Measurements from ENCODE around the gene LYSMD1.
A peak's percentile ranks its signal among the peaks of the same experiment; 100 is the strongest.

Gene LYSMD1

DNA sequence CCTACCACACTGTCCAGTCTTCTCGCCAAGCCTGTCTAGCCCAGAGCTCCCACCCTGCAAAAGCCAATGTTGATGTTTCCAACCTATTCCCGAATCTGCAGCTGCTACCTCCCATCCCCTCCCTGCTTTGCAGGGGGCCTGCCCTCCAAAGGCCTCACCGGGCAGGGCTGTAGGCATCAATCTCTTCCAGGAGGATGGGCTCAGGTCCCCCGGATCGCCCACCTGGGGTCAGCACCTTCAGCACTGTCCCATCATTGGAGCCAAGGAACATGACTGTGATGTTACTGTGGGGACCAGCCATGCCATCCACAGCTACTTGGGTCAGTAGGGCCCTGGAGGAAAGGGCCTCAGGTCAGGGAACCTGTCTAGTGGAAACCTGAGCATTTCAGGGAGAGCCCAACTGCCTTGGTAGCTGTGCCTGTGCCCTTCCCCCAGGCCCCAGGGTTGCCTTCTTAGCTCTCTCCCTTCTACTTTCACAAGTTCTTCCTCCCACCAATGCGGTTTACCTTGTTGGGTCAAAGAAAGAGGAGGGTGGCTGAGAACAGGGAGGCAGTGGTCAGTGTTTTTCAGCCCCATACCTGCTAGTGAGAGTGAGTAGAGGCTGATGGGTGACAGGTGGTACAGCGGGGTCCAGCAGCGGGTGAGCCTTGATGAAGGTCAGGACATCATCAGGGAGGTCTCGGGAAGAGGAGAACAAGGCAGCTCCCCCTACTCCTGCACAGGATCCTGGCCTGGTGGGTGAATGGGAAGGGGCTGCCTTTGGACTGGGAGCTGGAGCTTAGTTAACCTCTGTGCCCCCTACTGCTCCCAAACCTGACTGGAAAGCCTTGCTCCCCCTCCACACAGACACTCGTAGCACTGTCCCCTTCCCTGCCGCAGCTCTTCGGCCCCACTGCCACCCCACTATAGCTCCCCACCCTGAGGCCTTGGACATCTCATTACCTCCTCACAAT is 30.0 kb downstream of the LYSMD1 start:
- DNase-seq: no peak

DNA sequence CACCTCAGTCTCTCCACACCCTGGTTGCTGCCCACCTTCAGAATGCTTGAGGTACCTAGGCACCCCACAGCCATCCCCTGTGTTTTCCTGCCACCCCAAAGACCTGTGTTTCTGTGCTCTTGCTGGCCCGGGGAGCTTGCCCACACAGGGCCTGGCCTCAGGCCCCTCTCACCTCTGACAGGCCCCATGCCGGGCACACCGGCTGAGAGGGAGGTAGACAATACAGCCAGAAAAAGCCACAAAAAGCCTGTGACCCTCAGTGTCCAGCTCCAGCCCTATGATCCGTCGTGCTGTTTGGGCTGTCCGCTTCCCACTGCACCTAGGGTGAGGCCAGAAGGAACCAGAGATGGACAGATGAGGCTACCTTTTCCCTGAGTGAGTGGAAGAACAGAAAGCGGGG is 30.7 kb downstream of the LYSMD1 start:
- DNase-seq: no peak

DNA sequence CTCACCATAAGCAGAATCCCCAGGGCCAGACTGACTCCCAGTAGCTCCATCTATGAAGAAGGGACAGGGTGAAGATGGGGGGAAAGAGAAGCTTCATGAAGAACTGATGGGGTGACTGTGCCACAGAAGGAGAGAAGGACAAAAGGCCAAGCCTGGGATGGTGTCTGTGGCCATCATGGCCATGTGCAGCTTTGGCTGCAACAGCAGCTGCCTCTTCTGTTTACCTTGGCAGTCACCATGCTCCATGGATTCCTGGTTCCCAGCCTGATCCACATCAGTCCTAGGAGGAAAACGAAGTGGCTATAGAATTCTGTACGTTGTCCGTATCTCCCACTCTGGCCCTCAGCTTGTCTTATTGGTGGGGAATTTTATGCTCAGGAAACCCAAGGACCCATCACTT is 31.3 kb downstream of the LYSMD1 start:
- peak; percentile 15 for DNase-seq

DNA sequence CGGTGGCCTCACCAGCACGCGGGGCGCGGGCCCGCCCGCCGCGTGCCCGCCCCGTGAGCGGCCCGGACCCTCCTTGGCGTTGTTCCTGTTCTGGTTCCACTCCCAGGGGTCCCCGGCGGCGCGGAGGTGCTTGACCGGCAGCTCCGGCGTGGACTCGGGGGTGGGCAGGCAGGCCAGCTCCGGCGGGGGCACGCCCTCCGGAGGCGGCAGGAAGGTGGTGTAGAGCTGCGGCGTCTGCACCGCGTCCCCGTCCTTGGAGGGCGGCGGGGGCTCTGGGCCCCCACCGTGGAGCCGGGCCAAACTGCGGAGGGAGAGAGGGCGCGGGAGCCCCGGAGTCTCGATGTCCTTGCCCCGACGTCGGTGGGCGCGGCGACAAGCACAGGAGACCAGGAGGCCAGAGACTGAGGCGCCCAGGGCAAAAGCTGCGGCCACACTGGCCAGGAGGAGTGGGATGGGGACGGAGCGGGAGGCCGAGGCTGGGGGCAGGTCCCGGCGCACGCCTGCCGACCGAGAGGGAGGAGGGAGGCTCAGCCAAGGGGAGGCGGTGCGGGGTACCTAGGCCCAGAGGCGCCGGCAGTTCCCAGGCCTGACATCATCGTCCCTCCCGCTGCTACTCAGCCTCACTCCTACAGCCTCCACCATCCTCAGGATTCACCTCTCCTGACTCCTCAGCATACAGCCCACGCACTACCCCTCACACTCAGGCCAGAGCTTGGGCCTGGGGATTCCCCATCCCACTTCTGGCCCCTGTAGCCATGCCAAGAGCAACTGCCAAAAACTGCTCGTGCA is 32.5 kb downstream of the LYSMD1 start:
- no peak for DNase-seq

DNA sequence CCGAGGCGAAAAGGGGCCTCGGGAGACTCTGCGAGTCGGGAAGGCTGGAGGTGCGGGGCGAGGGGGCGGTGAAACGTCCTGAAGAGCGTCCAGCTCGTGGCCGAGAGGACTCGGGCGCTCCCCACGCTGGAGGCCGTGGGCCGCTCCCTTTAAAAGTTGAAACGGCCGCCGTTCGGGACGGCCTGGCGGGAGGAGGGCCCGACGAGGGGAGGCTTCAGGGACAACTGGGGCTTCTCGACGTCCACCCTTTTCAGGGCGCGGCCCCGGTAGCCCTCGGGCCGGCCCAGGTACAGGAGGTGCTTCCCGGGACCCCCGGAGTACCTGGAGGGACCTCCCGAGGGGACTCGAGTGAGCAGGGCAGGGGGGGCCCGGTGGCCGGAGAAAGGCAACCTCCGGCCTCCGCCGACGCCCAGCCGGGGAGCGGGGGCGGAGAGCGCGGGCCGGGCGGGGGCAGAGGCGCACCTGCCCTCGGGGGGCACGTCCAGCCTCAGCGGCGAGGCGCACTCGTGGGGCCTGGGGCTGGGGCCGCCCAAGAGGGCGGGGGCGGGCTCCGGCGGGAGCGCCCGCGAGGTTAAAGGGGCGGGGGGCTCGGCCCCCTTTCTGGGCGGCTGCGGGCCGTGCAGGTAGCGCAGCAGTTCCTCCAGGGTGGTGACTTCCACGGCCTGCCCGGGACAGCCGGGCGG is 33.2 kb downstream of the LYSMD1 start:
- DNase-seq: no peak

DNA sequence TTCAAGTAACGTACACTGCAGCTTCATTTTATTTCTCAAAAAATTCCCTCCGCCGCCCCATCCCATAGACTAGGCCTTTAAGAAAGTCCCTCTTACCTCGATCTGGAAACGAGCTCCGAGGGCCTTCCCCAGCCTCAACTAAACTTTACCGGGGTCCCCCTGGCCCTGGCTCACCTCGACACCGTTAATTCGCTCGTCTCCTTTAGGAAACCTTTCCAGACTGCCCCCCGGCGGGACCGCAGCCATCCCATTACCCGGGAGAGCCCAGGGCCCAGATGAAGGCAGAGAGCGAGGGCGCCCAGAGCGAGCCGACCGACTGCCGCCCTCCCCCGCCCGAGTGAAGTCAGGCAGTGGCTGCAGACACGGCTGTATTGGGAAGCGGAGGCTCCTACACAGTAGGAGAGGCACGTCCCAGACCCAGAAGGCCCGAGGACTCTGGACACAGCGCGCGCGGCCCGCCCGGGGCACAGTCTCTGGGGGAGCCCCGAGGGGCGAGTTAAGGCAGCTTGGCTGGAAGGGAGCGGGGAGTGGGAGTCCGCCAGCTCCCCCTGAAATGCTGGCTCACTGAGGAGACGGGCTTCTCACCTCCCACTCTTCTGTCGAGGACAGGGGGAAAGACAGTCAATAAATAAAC is 33.9 kb downstream of the LYSMD1 start:
- no peak for DNase-seq

DNA sequence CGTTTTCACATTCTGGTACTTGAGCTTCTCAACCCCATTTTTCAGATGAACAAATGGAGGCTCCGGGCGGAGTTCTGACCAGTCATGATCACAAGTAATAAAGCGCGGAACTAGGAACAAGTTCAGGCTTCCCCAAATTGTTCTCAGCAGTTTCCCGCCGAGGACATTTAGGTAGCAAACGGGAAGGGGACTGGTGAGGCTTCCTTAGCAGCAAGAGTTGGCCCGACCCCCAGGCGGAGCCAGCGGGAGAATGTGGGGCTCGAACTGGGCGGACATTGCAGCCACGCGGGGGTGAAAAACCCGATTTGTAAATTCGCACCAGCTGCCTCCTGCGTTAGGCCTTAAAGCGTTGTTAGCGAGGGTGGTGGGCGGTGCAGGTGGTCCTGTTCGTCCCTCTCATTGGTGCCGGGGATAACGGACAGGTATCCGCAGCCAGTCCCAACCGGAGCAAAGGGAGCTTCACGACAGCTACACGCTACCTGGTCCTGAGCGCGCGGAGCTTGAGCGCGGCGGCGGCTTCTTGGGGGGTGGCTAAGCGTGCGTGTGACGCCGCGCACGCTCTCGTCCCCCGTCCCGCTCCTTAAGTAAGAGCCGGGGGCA is 34.6 kb downstream of the LYSMD1 start:
- DNase-seq: peak; percentile 13

DNA sequence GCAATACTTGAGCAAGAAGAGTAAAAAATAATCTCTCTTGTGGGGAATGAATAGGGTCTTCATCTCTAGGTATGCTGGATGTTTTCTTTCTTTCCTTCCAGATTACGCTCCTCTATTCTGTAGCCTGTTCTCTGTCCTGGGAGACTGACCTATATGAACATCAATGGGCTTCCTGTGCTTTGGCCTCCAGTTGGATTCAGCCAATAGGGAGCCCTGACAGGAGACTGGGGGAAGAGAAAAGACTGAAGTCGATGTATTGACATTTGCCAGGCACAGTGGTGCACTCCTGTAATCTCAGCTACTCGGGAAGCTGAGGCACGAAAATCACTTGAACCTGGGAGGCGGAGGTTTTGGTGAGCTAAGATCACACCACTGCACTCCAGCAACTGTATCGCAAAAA is 36.9 kb downstream of the LYSMD1 start:
- no peak for DNase-seq

DNA sequence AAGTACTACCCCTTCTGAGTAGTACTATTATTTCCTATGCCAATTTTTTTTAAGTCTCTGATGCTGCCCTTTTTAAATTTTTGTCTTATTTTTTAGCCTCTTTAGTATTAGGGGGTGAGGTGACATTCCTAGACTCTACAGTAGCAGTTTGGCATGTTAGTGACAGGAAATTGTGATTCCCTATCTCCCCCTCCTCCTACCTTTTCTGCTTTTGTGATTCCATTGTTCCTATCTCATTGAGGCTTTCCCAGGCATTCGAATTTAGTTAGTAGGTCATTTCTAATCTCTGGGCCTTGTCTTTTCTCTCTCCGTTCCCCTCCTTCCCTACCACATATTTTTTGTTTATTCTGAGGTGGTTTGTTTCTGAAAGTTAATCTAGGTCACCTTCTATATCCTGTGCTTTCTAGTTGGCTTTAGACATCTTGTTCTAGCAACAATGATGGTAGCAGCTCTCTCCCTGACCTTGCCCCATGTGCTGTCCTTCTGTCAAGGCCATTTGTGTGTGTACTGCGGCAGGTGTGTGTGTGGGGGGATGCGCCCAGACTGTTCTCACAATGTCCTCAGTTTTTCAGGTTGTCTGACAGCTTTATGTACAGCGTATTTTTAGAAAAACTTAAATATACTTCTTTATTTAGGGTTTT is 40.8 kb downstream of the LYSMD1 start:
- no peak for DNase-seq

DNA sequence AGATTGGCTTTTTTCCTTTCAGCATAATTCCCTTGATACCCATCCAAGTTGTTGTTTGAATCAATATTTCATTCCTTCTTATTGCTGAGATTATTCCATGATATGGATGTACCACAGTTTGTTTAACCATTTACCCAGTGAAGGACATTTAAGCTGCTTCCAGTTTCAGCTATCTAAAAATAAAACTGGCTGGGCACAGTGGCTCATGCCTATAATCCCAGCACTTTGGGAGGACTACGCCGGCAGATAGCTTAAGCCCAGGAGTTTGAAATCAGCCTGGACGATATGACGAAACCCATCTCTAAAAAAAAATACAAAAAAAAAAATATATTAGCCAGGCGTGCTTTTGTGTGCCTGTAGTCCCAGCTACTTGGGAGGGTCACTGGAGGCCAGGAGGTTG is 51.8 kb downstream of the LYSMD1 start:
- DNase-seq: no peak
